ENCODE results near the gene C2CD4C. TPM values are rescaled to one million over a fixed set of nuclear protein-coding genes. Genes with fewer than 3 reads are reported as not detected.
"Not testable (repeated sequence)": the region's sequence is repeated elsewhere in the genome, so short reads cannot be mapped to it uniquely, and the experiment has no call there.

C2CD4C gene
- total and polyA plus RNA-seq, 2 donors (not counting 3 experiments of a cell fraction or from before 2014, with no cell fraction given) = 0.25 to 0.38 TPM

- no peak overlapping the region for H3K9ac ChIP-seq (replicated peaks; ENCODE audit: extremely low read depth, insufficient read depth, low read length)
- H3K36me3 ChIP-seq (ENCODE audit: control insufficient read depth in 2 of 2, extremely low read depth in 1 of 2, insufficient read depth in 2 of 2, low read length in 2 of 2) = no peaks in the 10 kb centered on the region
- intact Hi-C loops (cut with micrococcal nuclease) = no loop called here
- dilution Hi-C loops (cut with MboI; ENCODE audit: extremely low pct_ligation_motif_present, low sequenced_read_pairs) = no loop called here
- H3K4me3 ChIP-seq (replicated peaks in 1 of 3; ENCODE audit: insufficient read depth in 1 of 3, low read depth in 1 of 3, low read length in 3 of 3) = no peak overlapping the region
- no peak for TF ChIP-seq POLR2A (IDR thresholded peaks at IDR 0.05; ENCODE audit: low read depth, low read length)
- no peak for TF ChIP-seq GATA2 (IDR thresholded peaks at IDR 0.05; ENCODE audit: insufficient read depth, insufficient read length, low read depth, low read length)
- no peak for TF ChIP-seq FOS (IDR thresholded peaks at IDR 0.05; ENCODE audit: borderline replicate concordance, insufficient read depth, low read length)
- no peak for TF ChIP-seq JUN (IDR thresholded peaks at IDR 0.05; ENCODE audit: borderline replicate concordance, insufficient read depth, insufficient read length, low read depth)
- TF ChIP-seq MYC (IDR thresholded peaks at IDR 0.05; ENCODE audit: low read depth, low read length) = no peak
- TF ChIP-seq MAX (IDR thresholded peaks at IDR 0.05; ENCODE audit: insufficient read depth, insufficient read length) = no peak
- TF ChIP-seq EZH2 (IDR thresholded peaks at IDR 0.05; ENCODE audit: borderline replicate concordance, low read depth, low read length, severe bottlenecking) = no peak
- no peak for TF ChIP-seq POLR2AphosphoS5 (IDR thresholded peaks at IDR 0.05; ENCODE audit: insufficient read depth, low read depth, low read length)
- no peak for TF ChIP-seq CTCF (IDR thresholded peaks at IDR 0.05; ENCODE audit: extremely low read depth in 1 of 2, insufficient read depth in 1 of 2, low read depth in 1 of 2, low read length in 2 of 2)
- POLR2A ChIA-PET = no interaction called here
- no peaks in the 10 kb centered on the region for H3K79me2 ChIP-seq (ENCODE audit: control insufficient read depth, insufficient read depth, low read length)
- CTCF ChIA-PET = no interaction called here
- no peaks in the 10 kb centered on the region for H3K27me3 ChIP-seq (ENCODE audit: control insufficient read depth in 2 of 2, insufficient read depth in 2 of 2, low read length in 2 of 2)
- no peak overlapping the region for H2AFZ ChIP-seq (ENCODE audit: low read depth, low read length)
- FAIRE-seq (no peak), DNase-seq (ENCODE audit: low read depth, low spot score) (no peak)
- H3K4me2 ChIP-seq (ENCODE audit: insufficient read depth, low read length) = no peak overlapping the region
- BruUV-seq (replicated peaks) = no TSS peak
- no peaks in the 10 kb centered on the region for H3K9me1 ChIP-seq (replicated peaks; ENCODE audit: control insufficient read depth, extremely low read depth, insufficient read depth, low read length)
- no peak overlapping the region for H3K27ac ChIP-seq (ENCODE audit: insufficient read depth, low read depth, low read length)
- H3K4me1 ChIP-seq (ENCODE audit: control insufficient read depth, extremely low read depth, insufficient read depth, low read length) = no peaks in the 10 kb centered on the region
- H4K20me1 ChIP-seq (replicated peaks; ENCODE audit: control insufficient read depth, extremely low read depth, insufficient read depth, low read length) = no peaks in the 10 kb centered on the region
- H3K9me3 ChIP-seq (replicated peaks; ENCODE audit: control insufficient read depth, insufficient read depth, low read length) = no peaks in the 10 kb centered on the region
These were observed 49.4 kb downstream of the C2CD4C start for GRCh38 chr19:359653-359925.

GRCh38 chr19:355536-355935 lies 53.4 kb downstream of the C2CD4C start:
- dilution Hi-C loops (cut with MboI; ENCODE audit: extremely low pct_ligation_motif_present, low sequenced_read_pairs) = not testable (repeated sequence)

More at GRCh38 chr19:355536-355935, 53.4 kb downstream of the C2CD4C start:
- H3K9ac ChIP-seq (replicated peaks; ENCODE audit: extremely low read depth, insufficient read depth, low read length); H3K36me3 ChIP-seq (ENCODE audit: control insufficient read depth in 2 of 2, extremely low read depth in 1 of 2, insufficient read depth in 2 of 2, low read length in 2 of 2); POLR2A ChIA-PET; H3K27me3 ChIP-seq (ENCODE audit: control insufficient read depth in 2 of 2, insufficient read depth in 2 of 2, low read length in 2 of 2); H4K20me1 ChIP-seq (replicated peaks; ENCODE audit: control insufficient read depth, extremely low read depth, insufficient read depth, low read length); H3K9me3 ChIP-seq (replicated peaks; ENCODE audit: control insufficient read depth, insufficient read depth, low read length); H3K9me1 ChIP-seq (replicated peaks; ENCODE audit: control insufficient read depth, extremely low read depth, insufficient read depth, low read length); H3K27ac ChIP-seq (ENCODE audit: insufficient read depth, low read depth, low read length); H3K79me2 ChIP-seq (ENCODE audit: control insufficient read depth, insufficient read depth, low read length); H2AFZ ChIP-seq (ENCODE audit: low read depth, low read length); H3K4me1 ChIP-seq (ENCODE audit: control insufficient read depth, extremely low read depth, insufficient read depth, low read length); H3K4me2 ChIP-seq (ENCODE audit: insufficient read depth, low read length); DNase-seq (ENCODE audit: low read depth, low spot score); intact Hi-C loops (cut with micrococcal nuclease); H3K4me3 ChIP-seq (replicated peaks in 1 of 3; ENCODE audit: insufficient read depth in 1 of 3, low read depth in 1 of 3, low read length in 3 of 3); BruUV-seq (replicated peaks); FAIRE-seq; CTCF ChIA-PET: not testable (repeated sequence)

Data from endothelial cell of umbilical vein (primary cell).